GM12891 (cell line): ENCODE measurements around the gene NRXN2.

Experiments
- DNase-seq: peaks from one replicate; pipeline ENCODE4 v3.0.0; 2011; ENCODE audit warnings: low spot score; ENCODE audit not compliant: insufficient read length
- FAIRE-seq: peaks from 2 replicates; lab custom pipeline; 2011; peaks lifted over from hg19 to GRCh38; lab: Jason Lieb, UNC
- PAX5 ChIP-seq: IDR thresholded peaks from 2 replicates; pipeline ENCODE4 v1.6.1; 2011; ENCODE audit warnings: low read length, moderate library complexity, mild to moderate bottlenecking; ENCODE audit not compliant: insufficient read depth, severe bottlenecking
- POLR2A ChIP-seq: IDR thresholded peaks from 2 replicates; pipeline ENCODE4 v1.6.1; 2011; ENCODE audit warnings: low read depth, low read length, control low read depth
- POLR2AphosphoS5 ChIP-seq: IDR thresholded peaks from 2 replicates; pipeline ENCODE4 v1.6.1; 2011; ENCODE audit warnings: low read depth, low read length, control low read depth
- POU2F2 ChIP-seq: IDR thresholded peaks from 2 replicates; pipeline ENCODE4 v1.6.1; 2011; ENCODE audit warnings: low read depth, mild to moderate bottlenecking, control low read depth, low read length, moderate library complexity
- SPI1 ChIP-seq: IDR thresholded peaks from 2 replicates; pipeline ENCODE4 v1.6.1; 2011; ENCODE audit warnings: low read depth, low read length, control low read depth
- TAF1 ChIP-seq: IDR thresholded peaks from 2 replicates; pipeline ENCODE4 v1.6.1; 2011; ENCODE audit warnings: low read depth, low read length, control low read depth

NRXN2 gene

GRCh38 chr11:64765291-64765850 lies 42.4 kb upstream of the NRXN2 start:
- FAIRE-seq (no peak), DNase-seq (no peak)
- TF ChIP-seq POLR2AphosphoS5, result peak; percentile 56; the same call in 1 of the 2 replicates
- TF ChIP-seq POLR2A, result no peak

- FAIRE-seq (no peak), DNase-seq (no peak)
- TF ChIP-seq POLR2AphosphoS5, result no peak; the same call in 1 of the 2 replicates
- TF ChIP-seq POLR2A, result no peak
- no peak for TF ChIP-seq POU2F2
- no peak for TF ChIP-seq PAX5
Observed at GRCh38 chr11:64764753-64765152, 41.8 kb upstream of the NRXN2 start.

GRCh38 chr11:64764040-64764611 lies 41.1 kb upstream of the NRXN2 start:
- FAIRE-seq, result no peak
- TF ChIP-seq PAX5 (no peak), TAF1 (no peak), POU2F2 (no peak), POLR2A (no peak), SPI1 (no peak), POLR2AphosphoS5 (no peak)
- DNase-seq, result no peak

- DNase-seq (no peak), FAIRE-seq (peak; percentile 47)
- TF ChIP-seq POU2F2 (no peak), POLR2AphosphoS5 (peak; percentile 73)
Observed at GRCh38 chr11:64763526-64764039, 40.6 kb upstream of the NRXN2 start.

- FAIRE-seq, result peak; percentile 89
- TF ChIP-seq SPI1 (peak; percentile 43), POLR2A (peak; percentile 74; the same call in 1 of the 2 replicates), POU2F2 (no peak; the same call in 1 of the 2 replicates), POLR2AphosphoS5 (peak; percentile 64; the same call in 1 of the 2 replicates), PAX5 (no peak), TAF1 (no peak)
- peak; percentile 13 for DNase-seq
Observed at GRCh38 chr11:64762674-64763525, 39.9 kb upstream of the NRXN2 start.

GRCh38 chr11:64762277-64762673 lies 39.3 kb upstream of the NRXN2 start:
- DNase-seq, result peak; percentile 26
- TF ChIP-seq POLR2AphosphoS5, result peak; percentile 86
- TF ChIP-seq POU2F2, result peak; percentile 62; the same call in 1 of the 2 replicates
- TF ChIP-seq SPI1, result no peak
- TF ChIP-seq TAF1, result no peak
- TF ChIP-seq PAX5, result no peak
- peak; percentile 83; the same call in 1 of the 2 replicates for TF ChIP-seq POLR2A
- peak; percentile 23 for FAIRE-seq

- FAIRE-seq, result no peak
- no peak for TF ChIP-seq POU2F2
- TF ChIP-seq SPI1, result no peak
- TF ChIP-seq TAF1, result no peak
- TF ChIP-seq POLR2A, result no peak; the same call in 1 of the 2 replicates
- TF ChIP-seq PAX5, result no peak
- TF ChIP-seq POLR2AphosphoS5, result no peak; the same call in none of the 2 replicates
- no peak for DNase-seq
Observed at GRCh38 chr11:64760759-64761420, 37.9 kb upstream of the NRXN2 start.

- DNase-seq (no peak), FAIRE-seq (no peak)
- TF ChIP-seq TAF1 (no peak), SPI1 (no peak), PAX5 (no peak), POLR2AphosphoS5 (peak; percentile 43; the same call in 1 of the 2 replicates), POLR2A (peak; percentile 22; the same call in 1 of the 2 replicates), POU2F2 (no peak)
Observed at GRCh38 chr11:64759722-64760719, 37.0 kb upstream of the NRXN2 start, which contains the start of gene PYGM. PYGM (minus strand) TSS chr11:64759974; CDS start chr11:64759898, 76 bp downstream.
